A549 (cell line): Measurements from ENCODE around the gene CDK14. TPM values are rescaled to one million over a fixed set of nuclear protein-coding genes. Genes with fewer than 3 reads are reported as not detected.
A peak's percentile ranks its signal among the peaks of the same experiment; 100 is the strongest.

Source experiments
- ATAC-seq, 2 experiments: fragments of 200-7000 bp in 1 of 2; fragments of >200 bp in 1 of 2; cut with Nextera tagmentation in 1 of 2; cut with Tn5 transposase in 1 of 2; 3 replicates each; pipeline versions ENCODE4 v1.8.0 to v1.9.1; 2018 to 2020; ENCODE audit warnings: mild to moderate bottlenecking in 1 of 2, moderate library complexity in 1 of 2
- CTCF ChIA-PET: fragments of 300-600 bp; sonication (Branson Sonifier 250); formaldehyde crosslinking; extraction: SDS; loops from one replicate; lab custom pipeline; 2021; ENCODE audit warnings: antibody characterized with exemption, inconsistent platforms; lab: Yijun Ruan, JAX
- POLR2A ChIA-PET: fragments of 350-600 bp; formaldehyde crosslinking; extraction: SDS; loops from one replicate; lab custom pipeline; 2021; ENCODE audit warnings: antibody characterized with exemption, inconsistent platforms; lab: Yijun Ruan, JAX
- DNase-seq, 2 experiments: peaks; one replicate each; pipeline versions ENCODE4 v3.0.0 to v3.0.0-alpha.2; 2011 to 2016; ENCODE audit warnings: low read depth in 1 of 2, low spot score in 1 of 2
- FAIRE-seq: peaks from 2 replicates; lab custom pipeline; 2011; peaks lifted over from hg19 to GRCh38; lab: Jason Lieb, UNC
- H3K27ac ChIP-seq, 2 experiments: fragments of >200 bp; sonication (Bioruptor Twin); formaldehyde crosslinking; 3 replicates each; pipeline ENCODE4 v1.5.1; 2016 to 2017
- H3K4me1 ChIP-seq: fragments of >200 bp; sonication (Bioruptor Twin); formaldehyde crosslinking; 3 replicates; pipeline ENCODE4 v1.6.1; 2016
- H3K4me2 ChIP-seq: fragments of >200 bp; sonication (Bioruptor Twin); formaldehyde crosslinking; 3 replicates; pipeline ENCODE4 v1.6.1; 2016
- H3K4me3 ChIP-seq: fragments of >200 bp; sonication (Bioruptor Twin); formaldehyde crosslinking; 3 replicates; pipeline ENCODE4 v1.5.1; 2016
- H3K9me3 ChIP-seq: fragments of >200 bp; sonication (Bioruptor Twin); formaldehyde crosslinking; 3 replicates; pipeline ENCODE4 v1.6.1; 2016
- CBX2 ChIP-seq: fragments of 200-600 bp; sonication (generic); IDR thresholded peaks from 2 replicates; pipeline ENCODE4 v1.6.1; 2016; ENCODE audit warnings: low read depth, mild to moderate bottlenecking, borderline replicate concordance
- CEBPB ChIP-seq, 2 experiments: fragments of >200 bp in 1 of 2; sonication (Bioruptor Twin) in 1 of 2; formaldehyde crosslinking in 1 of 2; IDR thresholded peaks; 2 replicates each; pipeline ENCODE4 v1.6.1; 2012 to 2016
- CHD4 ChIP-seq: fragments of 200-600 bp; sonication (generic); IDR thresholded peaks from 2 replicates; pipeline ENCODE4 v1.6.1; 2016; ENCODE audit warnings: antibody characterized with exemption, mild to moderate bottlenecking, borderline replicate concordance
- E2F6 ChIP-seq: IDR thresholded peaks from 2 replicates; pipeline ENCODE4 v1.6.1; 2012; ENCODE audit warnings: low read depth, borderline replicate concordance
- EHMT2 ChIP-seq: fragments of 200-600 bp; sonication (generic); IDR thresholded peaks from 2 replicates; pipeline ENCODE4 v1.6.1; 2016; ENCODE audit warnings: antibody characterized with exemption, low read depth, mild to moderate bottlenecking, moderate library complexity
- ESRRA ChIP-seq: fragments of 150-350 bp; IDR thresholded peaks from 2 replicates; pipeline ENCODE4 v1.6.1; 2014; ENCODE audit warnings: mild to moderate bottlenecking, low read length, borderline replicate concordance
- HMGXB4 ChIP-seq: fragments of 250-450 bp; sonication (Bioruptor Pico); IDR thresholded peaks from 2 replicates; pipeline ENCODE4 v1.5.0; 2021; ENCODE audit warnings: mild to moderate bottlenecking, moderate library complexity, borderline replicate concordance
- HOXA7 ChIP-seq: fragments of 250-450 bp; sonication (Bioruptor Pico); IDR thresholded peaks from 2 replicates; pipeline ENCODE4 v1.5.0; 2020; ENCODE audit warnings: mild to moderate bottlenecking, moderate library complexity
- KDM1A ChIP-seq: fragments of 200-600 bp; sonication (generic); IDR thresholded peaks from 2 replicates; pipeline ENCODE4 v1.6.1; 2016; ENCODE audit warnings: low read depth, mild to moderate bottlenecking
- MAFK ChIP-seq: fragments of 450-650 bp; IDR thresholded peaks from 2 replicates; pipeline ENCODE4 v1.6.1; 2014; ENCODE audit not compliant: partially characterized antibody
- NR3C1 ChIP-seq: fragments of >200 bp; sonication (Bioruptor Twin); formaldehyde crosslinking; IDR thresholded peaks from 3 replicates; pipeline ENCODE4 v1.6.1; 2017
- PHF8 ChIP-seq: fragments of 200-600 bp; sonication (generic); IDR thresholded peaks from 2 replicates; pipeline ENCODE4 v1.6.1; 2016; ENCODE audit warnings: low read depth, mild to moderate bottlenecking, antibody characterized with exemption, moderate library complexity, borderline replicate concordance
- POLR2A ChIP-seq: IDR thresholded peaks from 2 replicates; pipeline ENCODE4 v1.6.1; 2012; ENCODE audit warnings: mild to moderate bottlenecking, low read length
- RAD21 ChIP-seq, 2 experiments: fragments of >200 bp in 1 of 2; sonication (Bioruptor Twin) in 1 of 2; formaldehyde crosslinking in 1 of 2; IDR thresholded peaks in 1 of 2; conservative IDR thresholded peaks in 1 of 2; 2 replicates in 1 of 2; 3 replicates in 1 of 2; pipeline ENCODE4 v1.6.1; 2012 to 2018; ENCODE audit warnings: inconsistent platforms in 1 of 2
- RCOR1 ChIP-seq: fragments of 150-350 bp; IDR thresholded peaks from 2 replicates; pipeline ENCODE4 v1.6.1; 2014; ENCODE audit warnings: antibody characterized with exemption, low read length, low read depth
- RFX5 ChIP-seq: fragments of 450-650 bp; IDR thresholded peaks from 2 replicates; pipeline ENCODE4 v1.7.1; 2014; ENCODE audit warnings: antibody characterized with exemption, mild to moderate bottlenecking, moderate library complexity
- ZC3H11A ChIP-seq: fragments of 450-650 bp; IDR thresholded peaks from 2 replicates; pipeline ENCODE4 v1.6.1; 2014; ENCODE audit warnings: antibody characterized with exemption, mild to moderate bottlenecking
- ZFP36 ChIP-seq: fragments of 450-650 bp; IDR thresholded peaks from 2 replicates; pipeline ENCODE4 v1.6.1; 2014; ENCODE audit warnings: borderline replicate concordance; ENCODE audit not compliant: partially characterized antibody
- WGBS: methylation state at CpG from one replicate; pipeline ENCODE4 v1.1.6; 2017; ENCODE audit errors: missing lambda C conversion rate; 5-methylcytosine and 5-hydroxymethylcytosine counted together
- polyA plus RNA-seq, 4 experiments: library from polyadenylated mRNA; depleted of rRNA in 3 of 4; stranded (reverse); fragments of >200 nt; fragmentation: RNase III in 1 of 4; extraction: RNeasy Plus Mini Kit Qiagen cat#74134 plus additional on column Dnase treatment in 1 of 4; gene quantifications; 2 replicates in 3 of 4; 3 replicates in 1 of 4; pipeline ENCODE4 v1.2.3, GENCODE V29; 2011 to 2017
- TF ChIP-seq, protein P1 (sequence below): fragments of 450-650 bp; IDR thresholded peaks from 2 replicates; pipeline ENCODE4 v1.6.1; 2014; ENCODE audit warnings: antibody characterized with exemption
- TF ChIP-seq, protein P2 (sequence below): fragments of >200 bp; sonication (Bioruptor Twin); formaldehyde crosslinking; IDR thresholded peaks from 2 replicates; pipeline ENCODE4 v1.6.1; 2016
- TF ChIP-seq, protein P3 (sequence below): fragments of 250-450 bp; sonication (Bioruptor Pico); IDR thresholded peaks from 2 replicates; pipeline ENCODE4 v1.5.0; 2020; ENCODE audit warnings: low read depth, mild to moderate bottlenecking, moderate library complexity
- TF ChIP-seq, protein P4 (sequence below): fragments of >200 bp; sonication (Bioruptor Twin); formaldehyde crosslinking; IDR thresholded peaks from 3 replicates; pipeline ENCODE4 v1.6.1; 2016

Gene CDK14
- polyA plus RNA-seq, 2 of the 4 experiments (the other 2 are of a cell fraction): 0.21 to 0.23 TPM

DNA sequence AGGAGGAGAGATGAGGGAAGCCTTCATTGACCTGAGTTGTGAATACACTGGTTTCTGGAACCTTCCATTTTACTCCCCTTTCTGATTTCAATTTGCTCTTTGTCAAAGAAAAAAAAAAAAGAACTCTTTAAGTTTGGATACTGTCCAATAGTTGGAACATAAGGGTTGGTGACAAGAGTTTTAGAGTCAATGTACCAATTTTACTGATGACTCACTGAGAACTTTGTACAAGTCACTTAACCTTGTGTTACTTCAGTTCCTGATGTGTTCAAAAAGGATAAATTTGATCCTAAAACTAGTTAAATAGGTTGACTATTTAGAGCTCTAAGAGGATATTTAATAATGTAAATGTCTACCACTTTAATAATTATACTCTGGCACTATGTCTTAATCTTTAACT lies 4.1 kb upstream of the CDK14 start:
- TF ChIP-seq ZFP36: no peak
- TF ChIP-seq RAD21 (conservative IDR thresholded peaks at IDR 0.05 in 1 of 2, IDR thresholded peaks at IDR 0.05 in 1 of 2): no peak
- TF ChIP-seq NR3C1: no peak
- TF ChIP-seq CEBPB (IDR thresholded peaks at IDR 0.05): no peak
- TF ChIP-seq, protein P1, sequence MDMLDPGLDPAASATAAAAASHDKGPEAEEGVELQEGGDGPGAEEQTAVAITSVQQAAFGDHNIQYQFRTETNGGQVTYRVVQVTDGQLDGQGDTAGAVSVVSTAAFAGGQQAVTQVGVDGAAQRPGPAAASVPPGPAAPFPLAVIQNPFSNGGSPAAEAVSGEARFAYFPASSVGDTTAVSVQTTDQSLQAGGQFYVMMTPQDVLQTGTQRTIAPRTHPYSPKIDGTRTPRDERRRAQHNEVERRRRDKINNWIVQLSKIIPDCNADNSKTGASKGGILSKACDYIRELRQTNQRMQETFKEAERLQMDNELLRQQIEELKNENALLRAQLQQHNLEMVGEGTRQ: no peak
- TF ChIP-seq ESRRA: no peak
- TF ChIP-seq, protein P2, sequence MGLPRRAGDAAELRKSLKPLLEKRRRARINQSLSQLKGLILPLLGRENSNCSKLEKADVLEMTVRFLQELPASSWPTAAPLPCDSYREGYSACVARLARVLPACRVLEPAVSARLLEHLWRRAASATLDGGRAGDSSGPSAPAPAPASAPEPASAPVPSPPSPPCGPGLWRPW: no peak
- Histone ChIP-seq H3K9me3 (no peaks in the 10 kb centered on the region), H3K4me1 (peaks cover 4% of the 10 kb centered on the region; the same call in 2 of the 3 replicates), H3K4me3 (no peak overlapping the region), H3K27ac (no peak overlapping the region), H3K4me2 (no peak overlapping the region)
- FAIRE-seq (no peak), ATAC-seq (no peak), DNase-seq (no peak)
- POLR2A ChIA-PET: no interaction called here
- CTCF ChIA-PET: no interaction called here

DNA sequence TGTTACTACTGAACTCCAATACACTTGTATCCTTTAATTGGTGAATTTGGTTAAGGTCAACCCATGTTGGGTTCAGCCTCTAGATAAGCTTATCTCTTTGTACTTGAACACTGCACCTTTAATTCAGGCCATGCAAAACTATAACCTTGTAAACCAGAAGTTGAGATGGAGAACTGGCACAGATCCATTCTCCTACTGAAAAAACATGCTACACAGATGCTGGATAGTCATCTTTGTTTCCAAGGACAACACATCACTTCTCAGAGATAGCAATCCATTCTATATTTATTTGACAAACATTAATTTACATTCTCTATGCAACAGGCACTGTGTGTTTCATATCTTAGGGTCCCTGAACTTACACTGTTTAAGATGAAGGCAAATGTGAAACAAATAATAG lies 2.9 kb upstream of the CDK14 start:
- POLR2A ChIA-PET: no interaction called here
- DNase-seq: no peak
- no peak for ATAC-seq
- Histone ChIP-seq H3K9me3 (no peaks in the 10 kb centered on the region), H3K4me1 (peaks cover 4% of the 10 kb centered on the region; the same call in 2 of the 3 replicates), H3K27ac (no peak overlapping the region)
- no peak for TF ChIP-seq POLR2A
- TF ChIP-seq, all 56 proteins: peak for 0
- Histone ChIP-seq H3K4me2 (no peak overlapping the region), H3K4me3 (no peak overlapping the region)
- CTCF ChIA-PET: interaction anchor here (1.0 kb wide), 1 partner anchor 13 kb away, joined by 3 read pairs; no protein-coding TSS in a partner anchor
- no peak for FAIRE-seq

- no peak overlapping the region for H3K4me2 ChIP-seq
- ATAC-seq: no peak
- POLR2A ChIA-PET: no interaction called here
- TF ChIP-seq E2F6: no peak
- TF ChIP-seq CHD4: no peak
- TF ChIP-seq ESRRA: no peak
- TF ChIP-seq MAFK: no peak
- no peak for TF ChIP-seq RFX5
- no peak for TF ChIP-seq PHF8
- TF ChIP-seq, protein P2: no peak
- TF ChIP-seq RCOR1: no peak
- TF ChIP-seq, protein P3, sequence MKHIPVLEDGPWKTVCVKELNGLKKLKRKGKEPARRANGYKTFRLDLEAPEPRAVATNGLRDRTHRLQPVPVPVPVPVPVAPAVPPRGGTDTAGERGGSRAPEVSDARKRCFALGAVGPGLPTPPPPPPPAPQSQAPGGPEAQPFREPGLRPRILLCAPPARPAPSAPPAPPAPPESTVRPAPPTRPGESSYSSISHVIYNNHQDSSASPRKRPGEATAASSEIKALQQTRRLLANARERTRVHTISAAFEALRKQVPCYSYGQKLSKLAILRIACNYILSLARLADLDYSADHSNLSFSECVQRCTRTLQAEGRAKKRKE: no peak
- TF ChIP-seq, all 56 proteins: peak for 0
- WGBS: 45% methylated on average over 11 of the region's 11 CpGs
- Histone ChIP-seq H3K27ac (no peak overlapping the region), H3K9me3 (no peaks in the 10 kb centered on the region), H3K4me1 (peaks cover 4% of the 10 kb centered on the region; the same call in 2 of the 3 replicates), H3K4me3 (no peak overlapping the region)
- CTCF ChIA-PET: interaction anchor here (1.3 to 1.6 kb wide), 3 partner anchors 10 to 18 kb away, joined by 3 to 9 read pairs (median 5); no protein-coding TSS in a partner anchor
- DNase-seq (no peak), FAIRE-seq (no peak)
These were observed 1.3 kb upstream of the CDK14 start for GRCh38 chr7:90594751-90595317.

GRCh38 chr7:90595342-90595800 lies 750 bp upstream of the CDK14 start:
- no peaks in the 10 kb centered on the region for H3K9me3 ChIP-seq
- peak overlapping the region; percentile 57 for H3K4me3 ChIP-seq
- TF ChIP-seq CHD4 (no peak), PHF8 (no peak), HMGXB4 (CRISPR knock-in tag) (no peak), KDM1A (no peak), HOXA7 (CRISPR knock-in tag) (no peak), ZC3H11A (no peak), POLR2A (no peak), CBX2 (no peak), EHMT2 (no peak), MAFK (no peak)
- TF ChIP-seq, protein P4, sequence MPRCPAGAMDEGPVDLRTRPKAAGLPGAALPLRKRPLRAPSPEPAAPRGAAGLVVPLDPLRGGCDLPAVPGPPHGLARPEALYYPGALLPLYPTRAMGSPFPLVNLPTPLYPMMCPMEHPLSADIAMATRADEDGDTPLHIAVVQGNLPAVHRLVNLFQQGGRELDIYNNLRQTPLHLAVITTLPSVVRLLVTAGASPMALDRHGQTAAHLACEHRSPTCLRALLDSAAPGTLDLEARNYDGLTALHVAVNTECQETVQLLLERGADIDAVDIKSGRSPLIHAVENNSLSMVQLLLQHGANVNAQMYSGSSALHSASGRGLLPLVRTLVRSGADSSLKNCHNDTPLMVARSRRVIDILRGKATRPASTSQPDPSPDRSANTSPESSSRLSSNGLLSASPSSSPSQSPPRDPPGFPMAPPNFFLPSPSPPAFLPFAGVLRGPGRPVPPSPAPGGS: no peak
- DNase-seq: no peak
- H3K4me1 ChIP-seq: peaks cover 4% of the 10 kb centered on the region; the same call in 2 of the 3 replicates
- ChIA-PET POLR2A (no interaction called here), CTCF (interaction anchor here (0.5 to 1.6 kb wide), 4 partner anchors 10 to 1083 kb away, joined by 3 to 9 read pairs (median 4); no protein-coding TSS in a partner anchor)
- ATAC-seq: peak; percentile 26 to 32; a peak in 5 of 6 replicates
- H3K27ac ChIP-seq: peak overlapping the region in 1 of 2 experiments; percentile 69; a peak in 3 of 6 replicates
- WGBS: 24% methylated on average over 10 of the region's 10 CpGs
- H3K4me2 ChIP-seq: peak overlapping the region; percentile 100
- FAIRE-seq: no peak
